Heart right ventricle (tissue), 16 donors: ENCODE data around the gene WBP11. TPM values are rescaled to one million over a fixed set of nuclear protein-coding genes. Genes with fewer than 3 reads are reported as not detected.

Experiments used
- ATAC-seq, 8 donors: fragments of 200-7000 bp; cut with Tn5 transposase; one replicate each; pipeline ENCODE4 v1.9.1; 2020; ENCODE audit warnings: mild to moderate bottlenecking in 8 of 8, moderate library complexity in 8 of 8, moderate number of reproducible peaks in 1 of 8
- DNase-seq, 2 donors: peaks; one replicate each; pipeline ENCODE4 v3.0.0-alpha.2; 2020
- H3K27ac ChIP-seq, 10 donors: fragments of 200-600 bp; sonication (generic) in 2 of 10; one replicate each; pipeline versions ENCODE4 v1.5.0 to v1.8.0; 2020 to 2022; ENCODE audit warnings: mild to moderate bottlenecking in 3 of 10
- H3K27me3 ChIP-seq, 7 donors: fragments of 200-600 bp; one replicate each; pipeline ENCODE4 v1.8.0; 2021 to 2022; ENCODE audit warnings: mild to moderate bottlenecking in 2 of 7
- H3K36me3 ChIP-seq, 9 donors: fragments of 200-600 bp; sonication (generic) in 1 of 9; one replicate each; pipeline versions ENCODE4 v1.5.0 to v1.8.0; 2020 to 2022; ENCODE audit warnings: mild to moderate bottlenecking in 2 of 9
- H3K4me1 ChIP-seq, 9 donors: fragments of 200-600 bp; sonication (generic) in 1 of 9; one replicate each; pipeline versions ENCODE4 v1.5.0 to v1.8.0; 2020 to 2022; ENCODE audit warnings: mild to moderate bottlenecking in 4 of 9
- H3K4me3 ChIP-seq, 10 donors: fragments of 200-600 bp; sonication (generic) in 2 of 10; one replicate each; pipeline versions ENCODE4 v1.5.0 to v1.8.0; 2020 to 2022; ENCODE audit warnings: mild to moderate bottlenecking in 7 of 10, moderate library complexity in 2 of 10
- H3K9me3 ChIP-seq, 11 donors: fragments of 200-600 bp in 10 of 11; sonication (generic) in 2 of 11; one replicate each; pipeline versions ENCODE4 v1.5.0 to v1.8.0; 2013 to 2022; ENCODE audit warnings: mild to moderate bottlenecking in 2 of 11, control low read depth in 1 of 11, moderate library complexity in 1 of 11
- CTCF ChIP-seq, 9 donors: fragments of 200-600 bp; sonication (generic) in 2 of 9; IDR thresholded peaks; one replicate each; pipeline versions ENCODE4 v1.5.0 to v1.8.0; 2021 to 2022; ENCODE audit warnings: antibody characterized with exemption in 9 of 9, mild to moderate bottlenecking in 5 of 9, moderate library complexity in 1 of 9
- WGBS, 2 donors: extraction: QIAGEN DNeasy Blood & Tissue Kit; methylation state at CpG; one replicate each; pipeline ENCODE4 v1.1.7; 2013; ENCODE audit warnings: inconsistent platforms in 1 of 2; 5-methylcytosine and 5-hydroxymethylcytosine counted together
- intact Hi-C, 10 donors: fragments of 100-400 bp; cut with DNase I; formaldehyde crosslinking; loops; one replicate each; pipeline versions ENCODE4 v1.11.1 to v1.14.2; 2022
- polyA plus RNA-seq, 2 donors: library from polyadenylated mRNA; stranded (reverse); fragments of 200-250 nt; gene quantifications; one replicate each; pipeline ENCODE4 v1.2.3, GENCODE V29; 2013
- total RNA-seq, 10 donors: library from RNA; stranded (reverse); fragmentation: NEBNext Ultra II Directional in 3 of 10; extraction: Animal tissue kit (Norgen Biotek cat#: 25700) in 3 of 10; gene quantifications; one replicate each; pipeline versions ENCODE4 v1.2.1 to v1.2.4, GENCODE V29; 2021 to 2023
- donor health status: Arrhythmogenic right ventricular cardiomyopathy.
- donor health status: ischemic (EF 13 %, LVEDD 7.1; RV severe dilation, severe dysfunction).
- donor health status: healthy with polysubstance abuse.
- donor health status: DM: no; HTN: yes; CAD: no.
- donor health status: DM: no; HTN: no; CAD: no.
- donor health status: ischemic (EF 25% LVEDD 6.9; RV normal size, moderate dysfunction).
- donor health status: ischemic (EF 25% LVEDD 5.7; RV mildly dilated, moderate dysfunction).
- donor health status: healthy.
- donor health status: DM: yes; HTN: yes; CAD: no.
- donor health status: Ischemic cardiomyopathy.
- donor health status: ischemic (EF 35%, LVEDD 5.7; RV mildly dilated, moderate dysfunction).
- donor health status: nonischemic (EF 11% LVEDD 7.7; RV severe dilation, severe dysfunction).
- donor health status: DM: yes; HTN: yes; CAD: no.
- donor health status: PGD.
- donor health status: ischemic (EF 29% LVEDD 5.4; RV normal size, mild dysfunction).
- donor health status: nonischemic (EF 23%, LVEDD 6.1; RV moderate dilation, normal function).

The WBP11 gene
- total and polyA plus RNA-seq, 12 donors, result 11.9 to 62.3 (median 54.3) TPM

DNA sequence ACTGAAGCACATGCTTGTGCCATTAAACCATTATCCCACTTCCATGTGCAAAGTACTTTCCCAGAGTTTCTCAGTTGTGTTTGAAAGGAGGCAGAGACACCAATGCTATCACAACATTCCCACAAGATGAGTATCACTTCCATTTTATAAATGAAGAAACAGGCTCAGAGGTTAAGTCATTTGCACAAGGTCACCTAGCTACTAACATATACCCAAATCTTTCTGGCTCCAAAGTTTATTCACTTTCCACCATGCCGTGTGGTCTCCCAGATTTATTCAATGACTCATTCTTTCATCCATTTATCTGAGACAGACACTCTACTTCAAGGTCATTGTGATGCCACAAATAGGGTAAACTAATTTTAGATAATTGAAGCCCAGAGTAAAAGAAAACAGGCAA, 30.7 kb upstream of the WBP11 start:
- DNase-seq, result no peak
- Histone ChIP-seq H3K36me3 (no peaks in the 10 kb centered on the region), H3K9me3 (no peaks in the 10 kb centered on the region), H3K27me3 (no peaks in the 10 kb centered on the region), H3K4me3 (no peak overlapping the region), H3K4me1 (peaks cover 0 to 38% (median 22%) of the 10 kb centered on the region in 9 donors), H3K27ac (peak overlapping the region in 3 of 10 donors; percentile 2 to 49 (median 47))
- WGBS, 2 donors, result 19 to 20% methylated on average over 1 of the region's 1 CpG
- ATAC-seq, result peak in 4 of 8 donors; percentile 55 to 78 (median 73)
- intact Hi-C loops, result no loop called here
- no peak for TF ChIP-seq CTCF (IDR thresholded peaks at IDR 0.05)

DNA sequence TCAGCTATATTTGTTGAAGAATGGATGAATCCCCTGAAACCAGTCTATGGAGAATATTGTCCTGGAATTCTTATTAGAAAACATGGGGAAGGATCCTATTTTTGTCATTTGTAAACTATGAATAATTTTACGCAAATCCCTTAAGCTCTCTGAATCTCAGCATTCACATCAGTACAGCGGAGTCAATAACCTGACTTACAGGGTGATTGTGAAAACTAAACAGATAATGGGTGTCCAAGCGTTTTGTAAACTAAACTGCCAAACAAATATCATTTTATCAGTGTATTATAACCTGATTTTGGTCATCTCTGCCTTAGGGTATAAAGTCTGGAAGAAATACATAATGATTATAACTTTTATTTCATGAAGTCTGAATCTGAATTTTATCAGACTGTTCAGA, 30.1 kb upstream of the WBP11 start:
- Histone ChIP-seq H3K4me1 (peaks cover 0 to 38% (median 22%) of the 10 kb centered on the region in 9 donors), H3K36me3 (no peaks in the 10 kb centered on the region), H3K9me3 (no peaks in the 10 kb centered on the region), H3K27me3 (no peaks in the 10 kb centered on the region), H3K4me3 (no peak overlapping the region), H3K27ac (no peak overlapping the region)
- ATAC-seq (no peak), DNase-seq (no peak)
- 89% methylated on average over 3 of the region's 3 CpGs for WGBS, 2 donors
- intact Hi-C loops, result no loop called here
- TF ChIP-seq CTCF (IDR thresholded peaks at IDR 0.05), result no peak

DNA sequence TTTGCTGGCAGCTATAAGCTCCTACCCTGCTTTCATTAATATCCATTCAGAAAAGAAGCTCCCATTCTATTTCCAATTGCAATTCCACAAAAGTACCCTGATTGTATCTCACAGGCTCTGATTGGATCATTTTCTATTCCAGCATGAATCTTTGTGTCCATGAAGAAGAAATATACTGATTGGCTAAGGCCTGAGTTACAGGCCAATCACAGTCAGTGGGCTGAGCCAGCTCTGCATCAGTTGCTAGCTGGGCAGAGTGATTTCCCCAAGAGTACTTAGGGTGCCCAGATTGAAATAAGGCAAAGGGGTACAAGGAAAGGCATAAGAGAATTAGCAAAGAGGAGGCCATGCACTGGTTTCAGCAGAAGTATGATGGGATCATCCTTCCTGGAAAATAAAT, 25.6 kb upstream of the WBP11 start:
- intact Hi-C loops, result no loop called here
- no peaks in the 10 kb centered on the region for H3K9me3 ChIP-seq
- no peak for TF ChIP-seq CTCF (IDR thresholded peaks at IDR 0.05)
- H3K36me3 ChIP-seq, result no peaks in the 10 kb centered on the region
- H3K4me3 ChIP-seq, result no peak overlapping the region
- peaks cover 0 to 16% (median 3%) of the 10 kb centered on the region in 9 donors for H3K4me1 ChIP-seq
- no peaks in the 10 kb centered on the region for H3K27me3 ChIP-seq
- DNase-seq (no peak), ATAC-seq (no peak)
- no peak overlapping the region for H3K27ac ChIP-seq

GRCh38 chr12:14827043-14827442, 23.8 kb upstream of the WBP11 start:
- peak overlapping the region in 5 of 10 donors; percentile 24 to 62 (median 38) for H3K27ac ChIP-seq
- H3K4me3 ChIP-seq, result no peak overlapping the region
- no peak for ATAC-seq
- no peak for TF ChIP-seq CTCF (IDR thresholded peaks at IDR 0.05)
- peaks cover 0 to 13% (median 0%) of the 10 kb centered on the region in 9 donors for H3K4me1 ChIP-seq
- no peaks in the 10 kb centered on the region for H3K9me3 ChIP-seq
- intact Hi-C loops, result no loop called here
- no peaks in the 10 kb centered on the region for H3K36me3 ChIP-seq
- DNase-seq, result no peak
- 92 to 96% methylated on average over 2 of the region's 2 CpGs for WGBS, 2 donors
- H3K27me3 ChIP-seq, result no peaks in the 10 kb centered on the region
